Gastroesophageal sphincter (tissue), 4 donors: ENCODE results near the gene NAA35. TPM values are rescaled to one million over a fixed set of nuclear protein-coding genes. Genes with fewer than 3 reads are reported as not detected.
"Not testable (repeated sequence)": the region's sequence is repeated elsewhere in the genome, so short reads cannot be mapped to it uniquely, and the experiment has no call there.

Experiments used
- ATAC-seq: fragments of 150-250 bp; one replicate; pipeline ENCODE4 v1.9.1; 2016; ENCODE audit warnings: mild to moderate bottlenecking, moderate library complexity
- H3K27ac ChIP-seq, 4 donors: fragments of 200-600 bp; sonication (generic) in 3 of 4; 1 replicate in 3 of 4; 2 replicates in 1 of 4; pipeline ENCODE4 v1.5.1; 2016 to 2019
- H3K27me3 ChIP-seq: fragments of 200-600 bp; sonication (generic); one replicate; pipeline ENCODE4 v1.5.1; 2019
- H3K36me3 ChIP-seq, 2 donors: fragments of 200-600 bp; sonication (generic); one replicate each; pipeline ENCODE4 v1.5.1; 2019; ENCODE audit warnings: control low read depth in 1 of 2
- H3K4me1 ChIP-seq, 3 donors: fragments of 200-600 bp; sonication (generic); 1 replicate in 2 of 3; 2 replicates in 1 of 3; pipeline ENCODE4 v1.5.1; 2016 to 2019; ENCODE audit warnings: control low read depth in 2 of 3
- H3K4me3 ChIP-seq, 2 donors: fragments of 200-600 bp; sonication (generic); one replicate each; pipeline ENCODE4 v1.5.1; 2019; ENCODE audit warnings: mild to moderate bottlenecking in 1 of 2, moderate library complexity in 1 of 2
- H3K9me3 ChIP-seq, 3 donors: fragments of 200-600 bp; sonication (generic); one replicate each; pipeline ENCODE4 v1.5.1; 2017 to 2019; ENCODE audit warnings: control low read depth in 2 of 3
- EP300 ChIP-seq: sonication (generic); formaldehyde crosslinking; IDR thresholded peaks from one replicate; pipeline ENCODE4 v1.6.1; 2017; ENCODE audit warnings: antibody characterized with exemption, mild to moderate bottlenecking
- POLR2A ChIP-seq, 2 donors: fragments of 450-650 bp; IDR thresholded peaks; one replicate each; pipeline ENCODE4 v1.6.1; 2017; ENCODE audit warnings: antibody characterized with exemption in 2 of 2, mild to moderate bottlenecking in 2 of 2, moderate library complexity in 1 of 2
- POLR2AphosphoS5 ChIP-seq: sonication (generic); formaldehyde crosslinking; IDR thresholded peaks from one replicate; pipeline ENCODE4 v1.6.1; 2017; ENCODE audit warnings: antibody characterized with exemption
- WGBS, 2 donors: methylation state at CpG; one replicate each; pipeline ENCODE4 v1.1.5; 2018; ENCODE audit warnings: low coverage in 1 of 2; 5-methylcytosine and 5-hydroxymethylcytosine counted together
- total RNA-seq, 4 donors: library from RNA; depleted of rRNA; stranded (reverse); fragments of >200 nt; gene quantifications; one replicate each; pipeline ENCODE4 v1.1.0, GENCODE V29; 2016
- TF ChIP-seq, protein P1 (sequence below), 4 experiments: fragments of 200-600 bp in 2 of 4; fragments of 450-650 bp in 2 of 4; sonication (generic) in 1 of 4; IDR thresholded peaks; one replicate each; pipeline ENCODE4 v1.5.1; 2017 to 2019; ENCODE audit warnings: antibody characterized with exemption in 4 of 4, mild to moderate bottlenecking in 2 of 4, moderate library complexity in 2 of 4

NAA35 gene
- total RNA-seq, 4 donors from 2014 or later: 20.0 to 23.7 (median 23.4) TPM

DNA sequence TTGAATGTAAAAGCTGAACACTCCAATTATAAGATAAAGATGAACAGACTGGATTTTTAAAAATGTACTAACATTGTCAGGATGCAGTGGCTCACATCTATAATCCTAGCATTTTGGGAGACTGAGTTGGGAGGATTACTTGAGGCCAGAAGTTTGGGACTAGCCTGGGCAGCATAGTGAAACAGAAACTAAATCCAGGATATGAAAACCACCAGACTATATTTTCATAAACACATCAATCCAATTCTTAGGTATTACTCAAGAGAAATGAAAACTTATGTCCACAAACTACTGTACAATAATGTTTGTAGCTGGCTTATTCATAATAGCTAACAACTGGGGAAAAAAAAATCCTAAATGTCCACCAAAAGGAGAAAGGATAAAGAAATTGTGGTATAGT, 26.8 kb upstream of the NAA35 start:
- TF ChIP-seq POLR2AphosphoS5: no peak
- Histone ChIP-seq H3K27ac (no peak overlapping the region), H3K4me1 (no peaks in the 10 kb centered on the region), H3K4me3 (no peak overlapping the region), H3K27me3 (no peaks in the 10 kb centered on the region), H3K36me3 (no peaks in the 10 kb centered on the region), H3K9me3 (no peaks in the 10 kb centered on the region)
- ATAC-seq: no peak

DNA sequence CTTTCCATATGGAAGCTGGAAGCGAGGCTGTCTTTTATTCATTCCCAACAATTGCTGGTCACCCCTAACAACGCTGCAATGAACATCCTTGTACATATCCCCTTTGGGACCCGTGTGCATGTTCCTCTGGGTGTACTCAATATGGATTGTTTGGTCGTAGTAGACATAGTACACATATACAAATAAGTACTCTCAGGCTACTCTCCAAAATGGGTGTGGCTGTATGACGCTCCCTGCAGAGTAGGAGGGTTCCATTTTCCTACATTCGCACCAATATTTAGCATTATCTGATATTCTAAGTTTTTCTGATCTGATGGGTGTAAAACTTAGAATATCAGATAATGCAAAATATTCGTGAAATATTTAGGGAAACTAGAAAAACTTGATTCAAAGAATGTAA, 23.2 kb upstream of the NAA35 start:
- H3K9me3 ChIP-seq: no peaks in the 10 kb centered on the region
- TF ChIP-seq EP300: no peak
- TF ChIP-seq, protein P1, sequence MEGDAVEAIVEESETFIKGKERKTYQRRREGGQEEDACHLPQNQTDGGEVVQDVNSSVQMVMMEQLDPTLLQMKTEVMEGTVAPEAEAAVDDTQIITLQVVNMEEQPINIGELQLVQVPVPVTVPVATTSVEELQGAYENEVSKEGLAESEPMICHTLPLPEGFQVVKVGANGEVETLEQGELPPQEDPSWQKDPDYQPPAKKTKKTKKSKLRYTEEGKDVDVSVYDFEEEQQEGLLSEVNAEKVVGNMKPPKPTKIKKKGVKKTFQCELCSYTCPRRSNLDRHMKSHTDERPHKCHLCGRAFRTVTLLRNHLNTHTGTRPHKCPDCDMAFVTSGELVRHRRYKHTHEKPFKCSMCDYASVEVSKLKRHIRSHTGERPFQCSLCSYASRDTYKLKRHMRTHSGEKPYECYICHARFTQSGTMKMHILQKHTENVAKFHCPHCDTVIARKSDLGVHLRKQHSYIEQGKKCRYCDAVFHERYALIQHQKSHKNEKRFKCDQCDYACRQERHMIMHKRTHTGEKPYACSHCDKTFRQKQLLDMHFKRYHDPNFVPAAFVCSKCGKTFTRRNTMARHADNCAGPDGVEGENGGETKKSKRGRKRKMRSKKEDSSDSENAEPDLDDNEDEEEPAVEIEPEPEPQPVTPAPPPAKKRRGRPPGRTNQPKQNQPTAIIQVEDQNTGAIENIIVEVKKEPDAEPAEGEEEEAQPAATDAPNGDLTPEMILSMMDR (IDR thresholded peaks at IDR 0.05): no peak
- no peak for TF ChIP-seq POLR2AphosphoS5
- TF ChIP-seq POLR2A (IDR thresholded peaks at IDR 0.05): no peak
- H3K4me3 ChIP-seq: no peak overlapping the region
- no peak for ATAC-seq
- H3K27ac ChIP-seq: no peak overlapping the region
- no peaks in the 10 kb centered on the region for H3K4me1 ChIP-seq
- WGBS, 2 donors: 78 to 100% methylated on average over 2 to 7 of the region's 7 CpGs
- H3K36me3 ChIP-seq: no peaks in the 10 kb centered on the region
- no peaks in the 10 kb centered on the region for H3K27me3 ChIP-seq

DNA sequence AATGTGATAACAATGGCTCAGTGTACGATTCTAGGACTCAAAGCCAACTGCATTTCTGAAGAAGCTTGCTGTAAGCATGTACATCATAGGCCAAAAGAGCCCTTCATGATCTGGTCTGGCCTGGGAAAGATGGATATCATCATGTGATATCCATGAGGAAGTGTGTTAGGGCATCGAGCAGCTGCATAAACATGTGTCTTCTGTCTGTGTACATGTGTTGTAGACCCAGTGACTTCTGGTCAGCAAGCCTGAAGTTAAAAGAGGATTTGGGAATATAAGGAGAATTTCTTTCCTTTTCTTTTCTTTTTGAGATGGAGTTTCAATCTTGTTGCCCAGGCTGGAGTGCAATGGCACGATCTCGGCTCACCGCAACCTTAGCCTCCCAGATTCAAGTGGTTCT, 15.5 kb upstream of the NAA35 start:
- ATAC-seq: no peak
- Histone ChIP-seq H3K36me3 (no peaks in the 10 kb centered on the region), H3K27me3 (no peaks in the 10 kb centered on the region), H3K27ac (no peak overlapping the region), H3K4me3 (no peak overlapping the region), H3K9me3 (no peaks in the 10 kb centered on the region), H3K4me1 (peaks cover 0 to 12% (median 0%) of the 10 kb centered on the region in 3 donors)
- no peak for TF ChIP-seq EP300
- TF ChIP-seq, protein P1 (IDR thresholded peaks at IDR 0.05): no peak
- TF ChIP-seq POLR2AphosphoS5: no peak
- no peak for TF ChIP-seq POLR2A (IDR thresholded peaks at IDR 0.05)
- 56 to 80% methylated on average over 2 to 5 of the region's 5 CpGs for WGBS, 2 donors

DNA sequence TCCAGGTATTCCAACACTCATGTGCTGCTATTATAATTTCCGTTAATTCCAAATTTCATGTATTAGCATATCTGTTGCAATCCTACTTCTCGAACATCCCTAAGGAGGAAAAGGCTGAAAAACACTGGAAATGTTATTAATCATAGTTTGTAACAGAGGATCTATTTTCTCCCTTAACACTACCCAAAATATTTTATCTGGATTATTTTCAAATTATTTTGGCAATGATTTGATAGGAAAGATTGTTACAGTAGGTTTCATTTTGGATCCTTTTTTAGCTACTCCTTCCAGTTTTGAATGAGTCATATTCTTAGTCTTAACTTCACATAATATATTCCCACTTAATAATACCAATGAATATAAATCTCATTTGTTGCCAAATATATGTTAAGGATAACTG, 13.9 kb upstream of the NAA35 start:
- TF ChIP-seq, protein P1 (IDR thresholded peaks at IDR 0.05): no peak
- TF ChIP-seq POLR2AphosphoS5: no peak
- no peak for TF ChIP-seq POLR2A (IDR thresholded peaks at IDR 0.05)
- TF ChIP-seq EP300: no peak
- no peaks in the 10 kb centered on the region for H3K9me3 ChIP-seq
- WGBS, 2 donors: 12 to 17% methylated on average over 2 of the region's 2 CpGs
- peaks cover 0 to 12% (median 0%) of the 10 kb centered on the region in 3 donors for H3K4me1 ChIP-seq
- H3K27ac ChIP-seq: no peak overlapping the region
- peak; percentile 62 for ATAC-seq
- H3K27me3 ChIP-seq: no peaks in the 10 kb centered on the region
- no peak overlapping the region for H3K4me3 ChIP-seq
- no peaks in the 10 kb centered on the region for H3K36me3 ChIP-seq

DNA sequence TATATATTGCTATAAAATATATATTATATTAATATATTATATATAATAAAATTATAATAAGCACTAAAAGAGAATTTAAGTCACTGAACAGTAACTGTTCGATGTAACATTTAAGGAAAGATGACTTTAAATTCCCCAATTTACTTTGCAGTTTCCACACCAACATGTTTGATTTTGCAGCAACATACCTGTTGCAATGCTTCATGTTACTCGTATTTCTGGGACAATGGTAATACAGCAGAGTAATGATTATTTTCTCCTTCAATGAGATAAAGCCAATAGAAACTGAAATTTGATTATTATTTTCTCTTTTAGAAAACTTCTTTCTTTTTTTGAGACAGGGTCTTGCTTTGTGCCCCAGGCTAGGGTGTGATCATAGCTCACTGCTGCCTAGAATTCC, 9.5 kb upstream of the NAA35 start:
- peaks cover 0 to 12% (median 0%) of the 10 kb centered on the region in 3 donors for H3K4me1 ChIP-seq
- 88 to 92% methylated on average over 2 of the region's 2 CpGs for WGBS, 2 donors
- no peak overlapping the region for H3K4me3 ChIP-seq
- no peaks in the 10 kb centered on the region for H3K27me3 ChIP-seq
- no peak for ATAC-seq
- TF ChIP-seq POLR2AphosphoS5: no peak
- TF ChIP-seq POLR2A (IDR thresholded peaks at IDR 0.05): no peak
- TF ChIP-seq, protein P1 (IDR thresholded peaks at IDR 0.05): no peak
- no peak for TF ChIP-seq EP300
- no peak overlapping the region for H3K27ac ChIP-seq
- H3K36me3 ChIP-seq: no peaks in the 10 kb centered on the region
- H3K9me3 ChIP-seq: no peaks in the 10 kb centered on the region

DNA sequence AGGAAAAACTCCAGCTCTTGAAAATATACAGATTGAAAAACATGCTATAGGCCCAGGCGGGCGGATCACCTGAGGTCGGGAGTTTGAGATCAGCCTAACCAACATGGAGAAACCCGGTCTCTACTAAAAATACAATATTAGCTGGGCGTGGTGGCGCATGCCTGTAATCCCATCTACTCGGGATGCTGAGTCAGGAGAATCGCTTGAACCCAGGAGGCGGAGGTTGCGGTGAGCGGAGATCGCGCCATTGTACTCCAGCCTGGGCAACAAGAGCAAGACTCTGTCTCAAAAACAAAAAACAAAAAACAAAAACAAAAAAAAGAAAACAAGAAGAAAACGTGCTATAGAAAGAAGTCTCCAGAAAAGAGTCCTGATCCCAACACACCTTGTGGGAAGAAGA, 5.0 kb upstream of the NAA35 start:
- not testable (repeated sequence) for H3K4me1 ChIP-seq, H3K36me3 ChIP-seq, H3K27me3 ChIP-seq, H3K27ac ChIP-seq, H3K4me3 ChIP-seq, H3K9me3 ChIP-seq, ATAC-seq
- WGBS, 2 donors: 93 to 100% methylated on average over 6 to 13 of the region's 14 CpGs
